Ascending aorta (tissue), 2 donors: ENCODE results near the gene XXYLT1. TPM values are rescaled to one million over a fixed set of nuclear protein-coding genes. Genes with fewer than 3 reads are reported as not detected.
A peak's percentile ranks its signal among the peaks of the same experiment; 100 is the strongest.
"Not testable (repeated sequence)": the region's sequence is repeated elsewhere in the genome, so short reads cannot be mapped to it uniquely, and the experiment has no call there.

Experiments
- DNase-seq, 2 donors: peaks; one replicate each; pipeline ENCODE4 v3.0.0-alpha.2; 2019; ENCODE audit warnings: low spot score in 2 of 2
- H3K27ac ChIP-seq, 2 donors: fragments of 200-600 bp; sonication (generic); one replicate each; pipeline ENCODE4 v1.5.1; 2016 to 2017; ENCODE audit warnings: mild to moderate bottlenecking in 1 of 2
- H3K27me3 ChIP-seq: fragments of 200-600 bp; sonication (generic); one replicate; pipeline ENCODE4 v1.5.1; 2017
- H3K36me3 ChIP-seq, 2 donors: fragments of 200-600 bp; sonication (generic); one replicate each; pipeline ENCODE4 v1.5.1; 2016
- H3K4me1 ChIP-seq, 2 donors: fragments of 200-600 bp; sonication (generic); one replicate each; pipeline ENCODE4 v1.5.1; 2016 to 2017; ENCODE audit warnings: mild to moderate bottlenecking in 1 of 2
- H3K4me3 ChIP-seq, 2 donors: fragments of 200-600 bp; sonication (generic); one replicate each; pipeline ENCODE4 v1.5.1; 2016 to 2017; ENCODE audit warnings: mild to moderate bottlenecking in 1 of 2
- H3K9me3 ChIP-seq, 2 donors: fragments of 200-600 bp; sonication (generic); one replicate each; pipeline ENCODE4 v1.5.1; 2016
- CTCF ChIP-seq, 3 experiments: fragments of 200-600 bp in 2 of 3; fragments of 450-650 bp in 1 of 3; sonication (generic) in 2 of 3; IDR thresholded peaks; one replicate each; pipeline ENCODE4 v1.5.1; 2016 to 2019; ENCODE audit warnings: antibody characterized with exemption in 3 of 3, mild to moderate bottlenecking in 1 of 3, moderate library complexity in 1 of 3
- intact Hi-C: fragments of 100-400 bp; cut with DNase I; formaldehyde crosslinking; loops from one replicate; pipeline ENCODE4 v1.15.1; 2023
- total RNA-seq: library from RNA; depleted of rRNA; stranded (reverse); fragments of >200 nt; gene quantifications from one replicate; pipeline ENCODE4 v1.1.0, GENCODE V29; 2016

XXYLT1 gene
- total RNA-seq, 1 donor from 2014 or later = 41.0 TPM

- Histone ChIP-seq H3K27me3 (no peaks in the 10 kb centered on the region), H3K4me3 (no peak overlapping the region), H3K9me3 (no peaks in the 10 kb centered on the region), H3K27ac (no peak overlapping the region), H3K4me1 (peaks cover 0 to 5% of the 10 kb centered on the region in 2 donors), H3K36me3 (no peaks in the 10 kb centered on the region)
- intact Hi-C loops = no loop called here
- DNase-seq = no peak
- no peak for TF ChIP-seq CTCF (IDR thresholded peaks at IDR 0.05)
Measured at GRCh38 chr3:195110647-195111318, 160.2 kb downstream of the XXYLT1 start.

GRCh38 chr3:195109098-195109657, 161.8 kb downstream of the XXYLT1 start:
- H3K27me3 ChIP-seq = no peaks in the 10 kb centered on the region
- H3K9me3 ChIP-seq = no peaks in the 10 kb centered on the region
- no peak for TF ChIP-seq CTCF (IDR thresholded peaks at IDR 0.05)
- H3K36me3 ChIP-seq = no peaks in the 10 kb centered on the region
- peaks cover 0 to 5% of the 10 kb centered on the region in 2 donors for H3K4me1 ChIP-seq
- H3K27ac ChIP-seq = no peak overlapping the region
- DNase-seq = no peak
- H3K4me3 ChIP-seq = no peak overlapping the region
- intact Hi-C loops = loop anchor here (5.0 kb wide), 1 partner anchor 342 kb away; no protein-coding TSS in a partner anchor

GRCh38 chr3:195107593-195107992, 163.4 kb downstream of the XXYLT1 start:
- intact Hi-C loops = loop anchor here (5.0 kb wide), 1 partner anchor 340 kb away; no protein-coding TSS in a partner anchor
- Histone ChIP-seq H3K4me1 (peaks cover 0 to 5% of the 10 kb centered on the region in 2 donors), H3K4me3 (no peak overlapping the region), H3K27me3 (no peaks in the 10 kb centered on the region), H3K9me3 (no peaks in the 10 kb centered on the region), H3K27ac (no peak overlapping the region), H3K36me3 (no peaks in the 10 kb centered on the region)
- TF ChIP-seq CTCF (IDR thresholded peaks at IDR 0.05) = no peak
- no peak for DNase-seq

GRCh38 chr3:195107031-195107430, 163.9 kb downstream of the XXYLT1 start:
- intact Hi-C loops = loop anchor here (5.0 kb wide), 1 partner anchor 340 kb away; no protein-coding TSS in a partner anchor
- H3K27me3 ChIP-seq, H3K27ac ChIP-seq, H3K4me3 ChIP-seq, H3K9me3 ChIP-seq, H3K36me3 ChIP-seq, H3K4me1 ChIP-seq, DNase-seq: not testable (repeated sequence)

GRCh38 chr3:195106418-195106906, 164.5 kb downstream of the XXYLT1 start:
- intact Hi-C loops = loop anchor here (1.0 to 5.0 kb wide), 3 partner anchors 154 to 424 kb away; no protein-coding TSS in a partner anchor
- H3K36me3 ChIP-seq = no peaks in the 10 kb centered on the region
- peak overlapping the region in 1 of 2 donors; percentile 40 for H3K4me3 ChIP-seq
- H3K27me3 ChIP-seq = no peaks in the 10 kb centered on the region
- H3K9me3 ChIP-seq = no peaks in the 10 kb centered on the region
- peaks cover 0 to 5% of the 10 kb centered on the region in 2 donors for H3K4me1 ChIP-seq
- peak in 1 of 2 donors; percentile 80 for DNase-seq
- TF ChIP-seq CTCF (IDR thresholded peaks at IDR 0.05) = peak; percentile 96 to 100 (median 100)
- H3K27ac ChIP-seq = no peak overlapping the region

GRCh38 chr3:195105841-195106417, 165.0 kb downstream of the XXYLT1 start:
- Histone ChIP-seq H3K27me3 (no peaks in the 10 kb centered on the region), H3K36me3 (no peaks in the 10 kb centered on the region), H3K27ac (no peak overlapping the region), H3K9me3 (no peaks in the 10 kb centered on the region), H3K4me3 (peak overlapping the region in 1 of 2 donors; percentile 40), H3K4me1 (peaks cover 0 to 5% of the 10 kb centered on the region in 2 donors)
- TF ChIP-seq CTCF (IDR thresholded peaks at IDR 0.05) = no peak
- intact Hi-C loops = loop anchor here (1.0 to 5.0 kb wide), 3 partner anchors 154 to 424 kb away; no protein-coding TSS in a partner anchor
- DNase-seq = no peak
